Measurements from ENCODE around the gene SLC26A8.
"Not testable (repeated sequence)": the region's sequence is repeated elsewhere in the genome, so short reads cannot be mapped to it uniquely, and the experiment has no call there.

The SLC26A8 gene

DNA sequence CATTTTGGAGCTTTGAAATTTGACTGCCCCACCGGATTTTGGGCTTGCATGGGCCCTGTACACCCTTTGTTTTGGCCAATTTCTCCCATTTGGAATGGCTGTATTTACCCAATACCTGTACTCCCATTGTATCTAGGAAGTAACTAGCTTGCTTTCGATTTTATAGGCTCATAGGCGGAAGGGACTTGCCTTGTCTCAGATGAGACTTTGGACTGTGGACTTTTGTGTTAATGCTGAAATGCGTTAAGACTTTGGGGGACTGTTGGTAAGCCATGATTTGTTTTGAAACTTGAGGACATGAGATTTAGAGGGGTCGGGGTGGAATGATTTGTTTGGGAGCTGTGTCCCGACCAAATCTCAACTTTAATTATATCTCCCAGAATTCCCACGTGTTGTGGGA lies 83.3 kb downstream of the SLC26A8 start:
- DNase-seq: not testable (repeated sequence)

- not testable (repeated sequence) for DNase-seq
Observed at GRCh38 chr6:35940014-35940413, 84.4 kb downstream of the SLC26A8 start.

GRCh38 chr6:35939259-35939658 lies 85.2 kb downstream of the SLC26A8 start:
- DNase-seq: not testable (repeated sequence)

DNA sequence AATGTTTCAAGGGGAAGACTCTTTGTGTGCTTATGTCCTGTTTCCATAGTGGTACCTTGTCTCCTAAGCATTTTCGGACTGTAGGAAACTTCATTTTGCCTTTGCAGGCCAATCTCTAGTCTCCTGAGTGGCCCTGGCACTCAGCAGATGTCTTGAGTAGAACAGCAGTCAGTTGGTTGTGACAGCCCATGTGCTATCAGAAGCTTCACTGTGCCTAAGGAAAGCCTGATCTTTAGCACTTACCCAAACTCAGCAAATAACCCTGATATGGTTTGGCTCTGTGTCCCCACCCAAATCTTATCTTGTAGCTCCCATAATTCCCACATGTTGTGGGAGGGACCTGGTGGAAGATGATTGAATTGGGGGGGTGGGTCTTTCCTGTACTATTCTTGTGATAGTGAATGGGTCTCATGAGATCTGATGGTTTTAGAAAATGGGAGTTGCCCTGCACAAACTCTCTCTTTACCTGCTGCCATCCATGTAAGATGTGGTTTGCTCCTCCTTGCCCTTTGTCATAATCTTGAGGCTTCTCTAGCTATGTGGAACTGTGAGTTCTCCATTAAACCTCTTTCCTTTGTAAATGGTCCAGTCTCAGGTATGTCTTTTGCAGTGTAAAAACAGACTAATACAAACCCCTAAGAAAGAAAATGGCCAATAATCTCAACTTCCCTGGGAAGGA lies 87.6 kb downstream of the SLC26A8 start:
- DNase-seq: no peak

- no peak for DNase-seq
Observed at GRCh38 chr6:35935469-35935868, 89.0 kb downstream of the SLC26A8 start.

- DNase-seq: no peak
Observed at GRCh38 chr6:35933844-35934243, 90.6 kb downstream of the SLC26A8 start.

DNA sequence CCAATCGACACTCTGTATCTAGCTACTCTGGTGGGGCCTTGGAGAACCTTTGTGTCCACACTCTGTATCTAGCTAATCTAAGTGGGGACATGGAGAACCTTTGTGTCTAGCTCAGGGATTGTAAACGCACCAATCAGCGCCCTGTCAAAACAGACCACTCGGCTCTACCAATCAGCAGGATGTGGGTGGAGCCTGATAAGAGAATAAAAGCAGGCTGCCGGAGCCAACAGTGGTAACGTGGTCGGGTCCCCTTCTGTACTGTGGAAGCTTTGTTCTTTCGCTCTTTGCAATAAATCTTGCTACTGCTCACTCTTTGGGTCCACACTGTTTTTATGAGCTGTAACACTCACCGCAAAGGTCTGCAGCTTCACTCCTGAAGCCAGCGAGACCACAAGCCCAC lies 92.6 kb downstream of the SLC26A8 start:
- not testable (repeated sequence) for DNase-seq

DNA sequence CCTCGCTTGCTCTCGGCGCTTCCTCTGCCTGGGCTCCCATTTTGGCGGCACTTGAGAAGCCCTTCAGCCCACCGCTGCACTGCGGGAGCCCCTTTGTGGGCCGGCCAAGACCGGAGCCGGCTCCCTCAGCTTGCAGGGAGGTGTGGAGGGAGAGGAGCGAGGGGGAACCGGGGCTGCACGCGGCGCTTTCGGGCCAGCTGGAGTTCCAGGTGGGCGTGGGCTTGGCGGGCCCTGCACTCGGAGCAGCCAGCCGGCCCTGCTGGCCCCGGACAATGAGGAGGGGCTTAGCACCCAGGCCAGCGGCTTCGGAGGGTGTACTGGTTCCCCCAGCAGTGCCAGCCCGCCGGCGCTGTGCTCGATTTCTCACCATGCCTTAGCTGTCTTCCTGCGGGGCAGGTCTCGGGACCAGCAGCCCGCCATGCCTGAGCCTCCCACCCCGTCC lies 93.3 kb downstream of the SLC26A8 start:
- DNase-seq: no peak

GRCh38 chr6:35929601-35930000 lies 94.8 kb downstream of the SLC26A8 start:
- no peak for DNase-seq

- no peak for DNase-seq
Observed at GRCh38 chr6:35926509-35927215, 97.8 kb downstream of the SLC26A8 start.

DNA sequence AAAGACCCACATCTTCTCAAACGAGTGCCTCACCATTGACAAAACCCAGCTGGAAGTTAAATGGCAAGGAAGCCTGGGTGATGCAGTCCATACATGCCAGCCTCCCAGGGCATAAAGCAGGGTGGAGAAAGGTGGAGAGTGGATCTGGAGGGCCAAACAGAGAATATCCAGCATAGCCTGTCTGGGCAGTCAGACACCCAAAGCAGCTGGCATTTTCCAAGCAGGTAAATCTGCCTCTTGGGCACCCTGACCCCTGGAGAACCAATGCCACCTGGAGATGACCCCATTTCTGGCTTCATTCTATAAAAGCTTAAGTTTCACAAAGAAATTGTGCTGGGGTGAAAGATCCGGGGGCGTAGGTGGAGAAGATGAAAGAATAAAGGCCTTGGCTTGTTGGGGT lies 98.5 kb downstream of the SLC26A8 start:
- no peak for DNase-seq

GRCh38 chr6:35924146-35924545 lies 100.3 kb downstream of the SLC26A8 start:
- DNase-seq: no peak

DNA sequence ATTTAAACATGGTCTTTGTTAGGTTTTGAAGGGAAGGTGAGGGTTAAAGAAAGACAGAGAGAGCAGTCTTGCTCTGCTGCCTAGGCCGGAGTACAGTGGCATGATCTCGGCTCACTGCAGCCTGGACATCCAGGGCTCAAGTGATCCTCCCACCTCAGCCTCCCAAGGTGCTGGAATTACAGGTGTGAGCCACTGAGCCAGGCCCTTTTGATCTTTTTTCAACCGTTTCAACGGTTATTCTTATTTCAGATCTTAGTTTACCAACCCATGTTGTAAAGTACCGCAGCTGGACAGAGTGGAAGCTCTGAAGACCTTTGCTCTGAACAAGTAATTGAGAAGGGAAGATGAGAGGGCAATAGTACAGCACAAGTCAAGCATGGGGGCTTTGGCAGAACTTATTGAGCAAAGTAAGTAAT lies 102.3 kb downstream of the SLC26A8 start:
- no peak for DNase-seq

DNA sequence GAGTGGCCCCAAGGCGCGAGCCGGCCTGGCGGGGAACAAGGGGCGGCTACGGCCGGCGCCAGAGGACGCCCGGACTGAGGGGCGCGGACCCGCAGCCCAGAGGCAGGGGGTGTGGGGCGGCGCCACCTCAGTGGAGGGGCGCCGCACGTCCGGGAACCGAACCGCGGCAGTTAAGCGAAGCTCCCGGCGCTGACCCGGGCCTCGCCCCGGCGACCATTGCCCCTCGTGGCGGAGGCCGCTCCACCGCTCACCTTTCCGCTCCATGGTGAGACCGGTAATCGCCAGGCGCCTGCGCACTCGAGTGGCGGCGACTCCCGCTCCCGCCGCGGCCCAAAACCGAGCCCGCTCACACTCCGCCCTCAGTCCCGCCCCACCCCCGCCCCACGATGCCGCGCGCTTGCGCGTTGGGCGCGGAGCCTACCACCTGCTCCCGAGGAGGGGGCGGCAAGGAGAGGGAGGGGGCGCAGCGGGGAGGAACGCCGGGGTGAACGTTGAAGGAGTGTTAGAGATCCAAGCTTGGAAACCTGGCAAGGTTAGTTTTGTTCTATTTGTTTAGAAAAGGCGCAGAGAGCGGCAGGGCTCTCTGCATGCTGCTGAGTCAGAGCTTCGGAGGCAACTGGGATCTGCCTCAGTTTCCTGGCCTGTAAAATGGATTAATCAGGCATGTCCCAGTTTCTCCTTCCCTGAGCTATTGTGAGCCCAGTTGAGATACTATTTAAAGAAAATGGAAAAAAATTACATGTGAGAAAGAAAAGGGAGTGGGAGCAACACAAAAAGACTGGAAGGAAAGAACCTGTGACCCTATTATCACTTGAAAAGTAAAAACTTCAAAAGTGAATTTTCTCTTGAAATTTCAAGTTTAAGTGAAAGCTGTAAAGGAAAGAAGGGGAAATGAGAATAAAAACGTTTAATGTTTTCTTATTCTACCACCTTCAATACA lies 103.4 kb downstream of the SLC26A8 start, which contains the start of gene SRPK1:
Gene SRPK1 (minus strand): TSS at position 306 of the 940 bp plus-strand sequence. CDS start 42 bp downstream, at position 264.
- peak; percentile 57 for DNase-seq

- DNase-seq: no peak
Observed at GRCh38 chr6:35919827-35920751, 104.4 kb downstream of the SLC26A8 start.

DNA sequence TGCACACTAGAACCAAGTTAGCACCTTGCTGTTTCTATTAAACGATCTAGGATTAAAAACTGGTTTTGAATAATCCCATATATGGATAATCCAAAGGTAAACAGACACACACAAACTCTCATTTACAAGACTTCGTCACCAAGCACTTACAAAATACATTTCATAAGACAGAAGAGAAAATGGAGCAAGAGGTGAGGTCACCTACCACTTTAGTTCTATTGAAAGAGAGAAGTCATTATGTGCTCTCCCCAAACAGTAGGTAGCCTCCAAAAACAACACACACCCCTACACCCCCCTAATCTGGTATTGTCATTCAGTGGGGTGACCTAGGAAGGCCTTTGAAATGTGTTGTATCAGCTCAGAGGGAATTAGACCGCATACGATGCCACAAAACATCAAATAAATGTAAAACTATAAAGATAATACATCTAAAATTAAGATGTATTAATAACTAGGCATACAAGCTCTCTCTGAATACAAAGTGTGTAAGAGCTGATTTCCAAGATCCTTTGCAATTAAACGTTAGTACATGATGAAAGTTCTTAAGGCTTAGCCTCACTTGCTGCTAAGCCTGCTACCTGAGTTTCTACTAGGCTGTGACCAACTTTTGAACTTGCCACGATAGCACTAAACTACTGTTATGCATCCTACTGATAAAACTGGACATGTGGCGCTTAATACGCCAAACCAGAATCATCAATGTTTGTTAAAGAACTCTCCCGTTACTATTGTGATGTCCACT lies 105.2 kb downstream of the SLC26A8 start:
- no peak for DNase-seq

- not testable (repeated sequence) for DNase-seq
Observed at GRCh38 chr6:35916893-35917292, 107.5 kb downstream of the SLC26A8 start.

DNA sequence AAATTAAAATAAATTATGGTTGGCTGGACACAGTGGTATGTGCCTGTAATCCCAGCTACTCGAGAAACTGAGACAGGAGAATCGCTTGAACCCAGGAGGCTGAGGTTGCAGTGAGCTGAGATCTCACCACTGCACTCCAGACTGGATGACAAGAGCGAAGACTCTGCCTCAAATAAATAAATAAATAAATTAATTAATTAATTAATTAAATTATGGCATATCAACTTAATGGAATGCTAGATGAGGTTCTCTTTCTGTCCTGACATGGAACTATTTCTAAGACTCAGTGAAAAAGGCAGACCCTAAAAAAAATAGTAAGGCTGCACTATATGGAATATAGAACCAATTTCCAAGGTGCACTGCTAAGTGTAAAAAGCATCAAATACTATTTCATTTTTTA lies 108.4 kb downstream of the SLC26A8 start:
- no peak for DNase-seq

- DNase-seq: no peak
Observed at GRCh38 chr6:35914536-35914935, 109.9 kb downstream of the SLC26A8 start.

- DNase-seq: no peak
Observed at GRCh38 chr6:35911871-35912653, 112.4 kb downstream of the SLC26A8 start.
